ENCODE results near the gene SEMA4A.

- TF ChIP-seq CTCF (conservative IDR thresholded peaks at IDR 0.05 in 1 of 2, IDR thresholded peaks at IDR 0.05 in 1 of 2; ENCODE audit: low read depth in 1 of 2, low read length in 2 of 2), result no peak
- no peak for TF ChIP-seq EZH2 (IDR thresholded peaks at IDR 0.05; ENCODE audit: low read length, missing control alignments)
Measured at GRCh38 chr1:156118177-156118868, 35.1 kb upstream of the SEMA4A start.
